Fibroblast of upper back skin (primary cell): ENCODE data around the gene BAIAP2.
A peak's percentile ranks its signal among the peaks of the same experiment; 100 is the strongest.
"Not testable (repeated sequence)": the region's sequence is repeated elsewhere in the genome, so short reads cannot be mapped to it uniquely, and the experiment has no call there.

Experiments
- DNase-seq: peaks from one replicate; pipeline ENCODE4 v3.0.0-alpha.2; 2013

The BAIAP2 gene

DNA sequence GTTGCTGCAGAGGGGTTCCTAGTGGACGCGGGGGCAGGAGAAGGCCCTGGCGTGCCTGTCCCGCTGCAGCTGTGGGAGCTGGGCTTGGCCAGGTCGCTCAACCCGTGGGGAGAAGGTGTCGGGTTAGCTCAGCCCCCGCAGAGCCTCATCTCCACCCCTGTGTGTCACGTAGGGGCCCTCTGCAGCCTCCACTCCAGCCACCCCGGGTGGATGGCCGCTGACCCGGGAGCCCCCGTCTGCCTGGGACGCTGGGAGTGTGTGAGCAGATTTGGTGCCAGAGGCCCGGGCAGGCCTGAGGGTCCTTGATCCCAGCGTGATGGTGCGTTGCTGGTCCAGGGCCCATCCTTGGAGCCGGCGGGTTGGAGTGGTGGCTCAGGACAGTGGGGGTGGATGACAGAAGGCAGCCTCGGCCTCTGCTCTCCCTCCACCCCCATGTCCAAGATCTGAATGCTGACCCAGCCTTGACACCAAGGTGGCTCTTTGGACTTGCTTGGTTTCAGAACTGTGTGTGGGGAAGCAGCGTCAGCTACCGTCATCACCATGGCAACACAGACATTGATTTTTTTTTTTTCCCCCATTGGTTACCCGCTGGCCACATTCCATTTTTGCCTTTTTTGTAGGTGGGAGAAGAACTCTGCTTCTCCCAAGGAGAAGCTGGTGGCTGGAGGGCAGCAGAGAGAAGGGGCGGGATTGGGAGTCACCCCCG is 35.7 kb downstream of the BAIAP2 start:
- DNase-seq: no peak

- DNase-seq: no peak
Measured at GRCh38 chr17:81071761-81072741, 37.1 kb downstream of the BAIAP2 start.

- DNase-seq: no peak
Measured at GRCh38 chr17:81073967-81074839, 39.3 kb downstream of the BAIAP2 start.

- DNase-seq: no peak
Measured at GRCh38 chr17:81074875-81075274, 39.9 kb downstream of the BAIAP2 start.

- no peak for DNase-seq
Measured at GRCh38 chr17:81075307-81075706, 40.4 kb downstream of the BAIAP2 start.

DNA sequence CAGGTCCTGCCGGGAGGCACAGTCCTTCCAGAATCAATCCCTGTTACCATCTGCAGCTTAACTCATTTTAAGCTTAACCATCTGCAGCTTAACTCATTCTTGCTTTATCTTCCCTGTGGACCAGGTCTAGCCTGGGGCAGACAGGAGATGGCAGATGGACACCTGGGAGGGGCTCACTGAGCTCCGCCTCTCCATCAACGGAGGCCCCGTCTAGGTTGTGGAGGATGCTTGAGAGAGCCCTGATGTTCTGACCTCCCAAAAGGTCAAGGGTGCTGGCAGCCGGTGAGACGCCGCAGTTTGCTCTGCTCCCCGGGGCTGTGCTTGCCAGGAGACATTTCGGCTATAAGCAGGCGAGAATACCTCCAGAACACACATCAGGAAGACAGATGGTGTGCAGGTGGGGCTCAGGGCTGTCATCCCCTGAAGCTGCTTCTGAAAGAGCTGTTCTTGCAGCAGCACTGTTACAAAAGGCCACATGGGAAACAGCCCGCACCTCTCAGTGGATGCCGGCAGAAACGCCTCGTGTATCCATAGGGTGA is 41.3 kb downstream of the BAIAP2 start:
- DNase-seq: no peak

GRCh38 chr17:81078026-81078913 is 43.3 kb downstream of the BAIAP2 start:
- not testable (repeated sequence) for DNase-seq

DNA sequence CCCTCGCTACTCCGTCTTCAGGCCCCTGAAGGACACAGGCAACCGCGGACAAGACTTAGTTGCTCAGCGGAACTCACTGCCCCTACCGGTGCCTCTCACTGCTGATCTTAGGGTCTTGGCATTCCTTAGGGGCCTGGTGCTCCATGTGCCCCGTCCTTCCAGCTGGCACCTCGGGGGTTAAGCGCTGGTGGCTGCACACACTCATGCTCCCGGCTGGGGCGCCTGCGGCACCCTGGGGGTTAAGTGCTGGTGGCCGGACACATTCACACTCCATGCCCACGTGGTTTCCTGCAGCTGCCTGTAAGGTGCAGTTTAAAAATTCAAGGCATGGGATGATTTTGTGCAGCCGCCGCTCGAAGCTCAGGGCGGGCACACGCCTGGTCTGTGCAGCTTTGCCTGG is 45.1 kb downstream of the BAIAP2 start:
- DNase-seq: no peak

GRCh38 chr17:81081222-81082176 is 46.5 kb downstream of the BAIAP2 start:
- no peak for DNase-seq

GRCh38 chr17:81082177-81083073 is 47.5 kb downstream of the BAIAP2 start:
- DNase-seq: no peak

DNA sequence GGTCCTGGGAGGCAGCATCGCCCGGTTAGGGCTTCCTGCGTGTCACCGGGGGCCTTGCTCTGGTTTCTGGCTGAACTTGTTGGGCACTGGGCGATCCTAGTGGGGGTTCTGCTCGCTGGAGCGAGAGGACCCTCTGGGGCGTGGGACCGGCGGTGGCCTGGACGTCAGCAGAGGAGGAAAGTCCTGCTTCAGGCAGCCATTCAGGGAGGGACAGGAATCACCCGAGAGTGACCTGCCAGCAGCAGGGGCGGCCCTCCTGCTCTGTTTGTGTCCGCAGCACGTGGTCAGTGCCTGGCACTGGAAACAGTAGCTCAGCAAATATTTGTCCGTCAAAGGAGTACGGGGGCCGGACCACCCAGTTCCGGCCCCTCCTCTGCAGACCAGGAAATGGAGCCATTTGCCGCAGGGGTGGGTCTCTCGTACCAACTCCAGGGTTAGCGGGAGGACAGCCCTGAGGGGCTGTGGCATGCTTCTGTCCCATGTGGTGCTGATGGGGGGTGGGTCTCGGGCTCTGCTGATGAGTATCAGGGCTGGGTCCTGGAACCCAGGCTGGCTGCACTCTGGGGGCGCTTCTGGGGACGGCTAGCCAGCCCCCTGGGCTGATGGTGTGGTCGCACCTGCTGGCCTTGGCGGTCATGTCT is 48.3 kb downstream of the BAIAP2 start:
- DNase-seq: no peak

DNA sequence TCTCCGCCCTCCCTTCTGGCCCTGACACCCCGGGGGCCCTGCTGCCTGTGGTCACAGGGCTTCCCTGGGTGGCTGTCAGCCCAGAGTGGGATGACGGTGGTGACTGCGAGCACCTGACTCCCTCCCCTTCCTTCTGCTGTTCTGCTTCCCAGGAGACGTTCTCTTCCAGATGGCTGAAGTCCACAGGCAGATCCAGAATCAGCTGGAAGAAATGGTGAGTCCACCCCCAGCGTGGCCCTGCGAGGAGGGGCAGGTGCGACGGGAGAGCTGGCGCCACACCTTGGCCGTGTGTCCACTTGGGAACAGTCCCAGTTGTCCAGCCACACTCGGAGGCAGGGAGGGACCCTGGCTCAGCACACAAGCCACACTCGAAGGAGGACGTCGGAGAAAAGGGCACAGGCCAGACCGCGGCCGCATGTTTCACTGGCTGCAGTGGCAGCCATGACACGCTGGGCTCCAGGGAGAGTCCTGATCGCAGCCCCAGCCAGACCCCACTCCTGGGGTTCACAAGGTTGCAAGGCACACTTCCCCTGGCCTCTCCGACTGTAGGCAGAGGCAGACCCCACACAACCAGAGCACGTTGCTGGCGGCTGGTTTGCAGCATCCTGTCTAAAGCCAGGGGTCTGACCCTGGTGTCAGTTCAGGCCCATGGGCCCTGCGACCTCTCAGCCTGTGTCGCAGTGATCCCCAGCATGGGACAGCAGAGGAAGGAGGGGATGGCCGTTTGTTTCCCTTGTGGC is 49.9 kb downstream of the BAIAP2 start:
- DNase-seq: no peak

DNA sequence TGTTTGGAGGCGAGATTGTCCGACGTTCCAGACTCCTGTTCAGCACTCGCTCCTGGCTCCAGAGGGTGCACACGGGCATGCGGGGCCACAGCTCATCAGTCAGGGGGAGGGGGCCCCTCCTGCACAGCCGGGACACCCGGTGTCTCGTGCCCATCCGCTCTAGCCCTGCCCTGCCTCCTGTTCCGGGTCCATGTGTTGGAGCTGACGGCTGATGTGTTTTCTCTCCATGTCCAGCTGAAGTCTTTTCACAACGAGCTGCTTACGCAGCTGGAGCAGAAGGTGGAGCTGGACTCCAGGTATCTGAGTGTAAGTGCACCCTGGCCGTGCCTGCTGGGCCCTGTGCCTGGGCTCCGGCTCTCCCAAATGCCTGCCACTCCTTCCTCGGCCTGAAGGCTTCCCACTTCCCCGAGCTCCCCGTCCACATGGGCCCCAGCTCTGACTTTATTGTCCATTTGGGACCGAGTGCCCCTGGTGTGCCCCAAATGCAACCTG is 50.5 kb downstream of the BAIAP2 start:
- no peak for DNase-seq

- DNase-seq: no peak
Measured at GRCh38 chr17:81086789-81087551, 52.0 kb downstream of the BAIAP2 start.

DNA sequence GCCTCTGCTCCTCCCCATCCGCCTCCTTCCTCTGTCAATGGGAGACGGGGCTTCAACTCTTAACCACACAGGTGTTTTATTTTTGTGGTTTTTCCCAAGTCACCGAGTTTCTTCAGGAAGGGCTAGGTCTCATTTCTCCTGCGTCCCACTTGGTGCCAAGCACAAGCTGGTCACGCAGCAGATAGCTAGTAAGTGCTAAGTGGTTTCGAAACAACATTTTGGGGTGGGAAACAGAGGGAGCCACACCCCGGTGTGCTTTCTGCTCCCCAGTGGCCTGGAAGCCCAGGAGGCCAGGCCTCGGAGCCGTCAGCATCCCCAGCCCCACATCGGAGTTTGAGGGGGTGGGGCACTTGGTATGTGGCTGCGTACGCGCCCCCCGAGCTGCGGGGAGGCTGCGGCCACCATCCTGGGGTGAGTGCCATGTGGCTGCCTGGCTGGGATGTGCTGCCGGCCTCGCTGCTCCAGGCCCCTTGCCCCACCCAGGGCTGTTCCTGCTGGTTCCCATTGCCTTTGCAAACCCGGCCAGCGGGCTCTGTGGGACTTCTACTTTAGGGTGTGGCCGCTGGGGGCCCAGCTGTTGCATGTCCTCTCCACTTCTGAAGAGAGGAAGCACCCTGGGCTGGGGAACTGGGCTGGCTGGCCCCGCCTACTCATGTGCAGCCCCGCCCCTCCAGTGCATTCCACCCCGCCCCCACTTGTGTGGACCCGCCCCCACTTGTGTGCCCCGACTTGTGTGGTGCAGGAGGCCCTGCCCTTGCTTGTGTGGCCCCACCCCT is 55.6 kb downstream of the BAIAP2 start:
- DNase-seq: peak; percentile 11

- DNase-seq: no peak
Measured at GRCh38 chr17:81091154-81091553, 56.2 kb downstream of the BAIAP2 start.
